IPS DF 6.9 (cell line): ENCODE measurements around the gene C5.

ENCODE experiments used
- DNase-seq: peaks from one replicate; pipeline ENCODE4 v3.0.0-alpha.2; 2013; ENCODE audit warnings: low read depth, low spot score
- H3K27ac ChIP-seq: one replicate; pipeline ENCODE4 v1.5.1; 2013; ENCODE audit warnings: low read length, control low read depth
- H3K27me3 ChIP-seq: 2 replicates; pipeline ENCODE4 v1.6.1; 2013; ENCODE audit warnings: mild to moderate bottlenecking, low read length; ENCODE audit not compliant: control insufficient read depth, insufficient read depth
- H3K36me3 ChIP-seq: 2 replicates; pipeline ENCODE4 v1.6.1; 2013; ENCODE audit warnings: low read length; ENCODE audit not compliant: control insufficient read depth, insufficient read depth
- H3K4me1 ChIP-seq: 2 replicates; pipeline ENCODE4 v1.6.1; 2013; ENCODE audit warnings: low read length; ENCODE audit not compliant: control insufficient read depth, insufficient read depth
- H3K4me3 ChIP-seq: 2 replicates; pipeline ENCODE4 v1.5.1; 2013; ENCODE audit warnings: mild to moderate bottlenecking, low read length
- H3K9me3 ChIP-seq: 2 replicates; pipeline ENCODE4 v1.6.1; 2013; ENCODE audit warnings: low read length, inconsistent platforms; ENCODE audit not compliant: control insufficient read depth, insufficient read depth
- WGBS: extraction: QIAGEN DNeasy Blood & Tissue Kit; methylation state at CpG from one replicate; pipeline ENCODE4 v1.1.7; 2013; ENCODE audit warnings: mixed read lengths, missing lambda C conversion rate; ENCODE audit not compliant: insufficient read length, insufficient coverage; 5-methylcytosine and 5-hydroxymethylcytosine counted together

The C5 gene

DNA sequence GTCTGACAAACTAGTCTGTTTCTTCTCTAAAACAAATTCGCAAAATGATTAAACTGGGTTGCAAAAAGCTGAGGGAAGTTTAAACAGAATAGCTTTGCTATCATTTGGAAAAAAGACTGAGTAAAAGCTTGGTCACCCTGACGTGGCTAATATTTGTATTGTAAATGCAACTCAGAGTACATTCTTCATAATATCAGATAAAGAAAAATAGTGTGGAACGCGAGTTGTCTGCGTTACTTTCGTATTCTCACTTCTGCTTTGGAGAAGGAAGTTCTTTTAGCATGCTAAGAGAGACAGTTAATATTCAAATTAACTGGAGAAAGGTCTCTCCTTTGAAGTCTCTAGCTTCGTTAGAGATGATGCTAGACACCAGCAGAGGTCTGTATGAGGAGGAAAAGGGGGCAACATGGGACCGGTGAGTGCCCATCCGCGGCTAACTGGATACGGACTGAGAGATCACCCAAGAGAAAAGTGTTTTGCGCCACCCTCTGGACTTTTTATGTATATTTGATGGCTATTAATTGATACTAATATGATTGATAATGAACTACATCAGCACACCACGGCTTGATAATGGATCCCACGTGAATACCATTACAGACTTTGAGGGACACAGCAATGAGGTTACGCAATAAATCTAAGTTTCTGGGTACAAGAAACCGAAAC, 21.8 kb upstream of the C5 start:
- H3K9me3 ChIP-seq, result no peaks in the 10 kb centered on the region
- WGBS, result no CpG with 5 or more reads among the region's 16 CpGs
- no peak overlapping the region for H3K4me3 ChIP-seq
- DNase-seq, result no peak
- no peak overlapping the region for H3K27ac ChIP-seq
- H3K27me3 ChIP-seq, result peaks cover 22% of the 10 kb centered on the region
- no peaks in the 10 kb centered on the region for H3K36me3 ChIP-seq
- H3K4me1 ChIP-seq, result no peaks in the 10 kb centered on the region

DNA sequence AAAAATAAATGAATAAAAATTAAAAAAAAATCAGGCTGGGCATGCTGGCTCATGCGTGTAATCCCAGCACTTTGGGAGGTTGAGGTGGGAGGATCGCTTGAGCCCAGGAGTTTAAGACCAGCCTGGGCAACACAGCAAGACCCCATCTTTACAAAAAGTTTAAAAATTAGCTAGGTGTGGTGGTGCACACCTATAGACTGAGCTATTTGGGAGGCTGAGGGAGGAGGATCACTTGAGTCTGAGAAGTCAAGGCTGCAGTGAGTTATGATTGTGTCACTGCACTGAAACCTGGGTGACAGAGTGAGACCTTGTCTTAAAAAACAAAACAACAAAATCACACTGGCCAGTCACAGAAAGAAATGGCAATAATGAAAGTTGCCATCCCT, 21.3 kb upstream of the C5 start:
- no peak overlapping the region for H3K4me3 ChIP-seq
- no peaks in the 10 kb centered on the region for H3K36me3 ChIP-seq
- H3K4me1 ChIP-seq, result no peaks in the 10 kb centered on the region
- H3K9me3 ChIP-seq, result no peaks in the 10 kb centered on the region
- no CpG with 5 or more reads among the region's 2 CpGs for WGBS
- no peak overlapping the region for H3K27ac ChIP-seq
- H3K27me3 ChIP-seq, result peaks cover 22% of the 10 kb centered on the region
- DNase-seq, result no peak

DNA sequence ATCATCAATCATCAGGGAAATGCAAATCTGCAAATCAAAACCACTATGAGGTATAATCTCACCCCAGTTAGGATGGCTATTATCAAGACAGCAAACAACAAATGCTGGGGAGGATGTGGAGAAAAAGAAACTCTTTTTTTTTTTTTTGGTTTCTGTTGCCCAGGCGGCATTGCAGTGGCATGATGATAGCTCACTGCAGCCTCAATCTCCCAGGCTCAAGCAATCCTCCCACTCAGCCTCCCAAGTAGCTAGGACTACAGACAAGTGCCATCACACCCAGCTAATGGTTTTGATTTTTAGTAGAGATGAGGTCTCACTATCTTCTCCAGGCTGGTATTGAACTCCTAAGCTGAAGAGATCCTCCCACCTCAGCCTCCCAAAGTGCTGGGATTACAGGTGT, 19.3 kb upstream of the C5 start:
- no peak overlapping the region for H3K4me3 ChIP-seq
- H3K27ac ChIP-seq, result no peak overlapping the region
- H3K27me3 ChIP-seq, result peaks cover 22% of the 10 kb centered on the region
- no CpG with 5 or more reads among the region's 1 CpG for WGBS
- no peaks in the 10 kb centered on the region for H3K36me3 ChIP-seq
- H3K4me1 ChIP-seq, result no peaks in the 10 kb centered on the region
- no peak for DNase-seq
- no peaks in the 10 kb centered on the region for H3K9me3 ChIP-seq

DNA sequence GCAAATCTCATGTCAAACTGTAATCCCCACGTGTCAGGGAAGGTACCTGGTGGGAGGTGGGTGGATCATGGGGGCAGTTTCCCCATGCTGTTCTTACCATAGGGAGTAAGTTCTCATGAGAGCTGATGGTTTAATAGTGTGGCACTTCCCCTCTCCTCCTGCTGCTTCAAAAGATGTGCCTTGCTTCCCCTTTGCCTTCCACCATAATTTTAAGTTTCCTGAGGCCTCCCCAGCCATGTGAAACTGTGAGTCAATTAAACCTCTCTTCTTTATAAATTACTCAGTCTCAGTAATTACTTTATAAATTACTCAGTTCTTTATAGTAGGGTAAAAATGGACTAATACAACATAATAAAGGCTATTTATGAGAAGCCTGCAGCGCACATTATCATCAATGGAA, 17.6 kb upstream of the C5 start:
- whole genome bisulfite sequencing, result no CpG with 5 or more reads among the region's 2 CpGs
- H3K9me3 ChIP-seq, result no peaks in the 10 kb centered on the region
- H3K27ac ChIP-seq, result no peak overlapping the region
- no peaks in the 10 kb centered on the region for H3K4me1 ChIP-seq
- no peak overlapping the region for H3K4me3 ChIP-seq
- DNase-seq, result no peak
- H3K27me3 ChIP-seq, result peaks cover 11% of the 10 kb centered on the region
- no peaks in the 10 kb centered on the region for H3K36me3 ChIP-seq

DNA sequence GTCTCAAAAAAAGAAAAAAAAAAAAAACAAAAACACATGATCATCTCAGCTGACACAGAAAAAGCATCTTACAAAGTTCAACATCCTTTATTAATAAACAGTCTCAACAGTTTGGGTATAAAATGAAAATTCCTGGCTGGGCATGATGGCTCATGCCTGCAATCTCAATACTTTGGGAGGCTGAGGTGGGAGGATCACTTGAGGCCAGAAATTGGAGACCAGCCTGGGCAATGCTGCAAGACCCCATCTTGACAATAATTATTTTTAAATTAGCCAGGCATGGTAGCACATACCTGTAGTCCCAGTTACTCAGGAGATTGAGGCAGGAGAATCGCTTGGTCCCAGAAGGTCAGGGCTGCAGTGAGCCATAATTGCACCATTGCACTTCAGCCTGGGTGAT, 16.8 kb upstream of the C5 start:
- H3K4me1 ChIP-seq, result no peaks in the 10 kb centered on the region
- no CpG with 5 or more reads among the region's 1 CpG for WGBS

DNA sequence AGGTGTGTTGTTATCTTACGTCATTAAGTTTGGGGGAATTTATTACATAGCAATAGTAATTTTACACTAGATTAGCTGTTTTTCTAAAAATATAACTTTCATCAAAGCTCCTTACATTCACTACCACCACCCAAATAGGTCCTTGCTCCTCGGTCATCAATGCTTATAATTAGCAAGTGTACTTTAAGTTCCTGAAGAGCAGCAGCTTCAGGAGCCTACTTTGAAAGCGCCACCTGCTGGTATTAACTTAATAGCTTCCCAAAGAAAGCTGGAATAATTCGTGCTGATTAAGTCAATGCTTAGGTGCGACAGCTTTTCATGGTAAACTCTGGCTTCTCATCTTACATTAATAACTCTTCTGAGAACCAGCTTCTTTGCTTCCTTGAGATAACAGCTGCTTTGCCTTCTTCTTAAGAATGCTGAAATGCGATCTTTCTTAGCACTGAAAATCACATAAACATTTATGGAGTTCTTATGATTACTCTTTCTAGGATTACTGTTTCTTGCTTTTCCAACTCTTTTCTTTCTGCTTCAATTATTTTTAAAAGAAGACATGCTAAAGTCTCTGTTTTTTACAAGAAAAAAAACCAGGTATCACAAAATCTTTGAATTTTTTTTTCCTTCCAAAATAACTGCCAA, 10.0 kb upstream of the C5 start:
- Histone ChIP-seq H3K27ac (no peak overlapping the region), H3K4me3 (no peak overlapping the region), H3K4me1 (no peaks in the 10 kb centered on the region), H3K9me3 (no peaks in the 10 kb centered on the region), H3K27me3 (no peaks in the 10 kb centered on the region), H3K36me3 (no peaks in the 10 kb centered on the region)
- no peak for DNase-seq
- no CpG with 5 or more reads among the region's 6 CpGs for WGBS

More for the DNA sequence above, 16.8 kb upstream of the C5 start:
- Histone ChIP-seq H3K27ac (no peak overlapping the region), H3K4me3 (no peak overlapping the region), H3K36me3 (no peaks in the 10 kb centered on the region), H3K27me3 (peaks cover 8% of the 10 kb centered on the region), H3K9me3 (no peaks in the 10 kb centered on the region)
- no peak for DNase-seq

DNA sequence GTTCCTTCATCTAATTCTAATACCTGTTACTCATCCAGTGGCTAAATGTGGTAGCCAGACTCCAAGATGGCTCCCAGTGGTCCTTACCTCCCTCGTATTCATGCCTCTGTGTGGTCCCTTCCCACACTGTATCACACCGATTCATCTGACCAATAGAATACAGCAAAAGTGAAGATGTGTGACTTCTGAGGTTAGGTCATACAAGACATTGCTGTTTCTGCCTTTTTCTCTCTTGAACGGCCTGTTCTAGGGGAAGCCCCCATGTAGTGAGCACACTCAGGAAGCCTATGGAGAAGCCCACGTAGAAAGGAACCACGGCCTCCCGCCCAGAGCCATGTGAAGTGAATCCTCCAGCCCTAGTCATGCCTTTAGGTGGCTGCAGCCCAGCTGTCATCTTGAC, 9.4 kb upstream of the C5 start:
- no peaks in the 10 kb centered on the region for H3K27me3 ChIP-seq
- no peaks in the 10 kb centered on the region for H3K36me3 ChIP-seq
- H3K4me3 ChIP-seq, result no peak overlapping the region
- H3K9me3 ChIP-seq, result no peaks in the 10 kb centered on the region
- no peaks in the 10 kb centered on the region for H3K4me1 ChIP-seq
- no peak overlapping the region for H3K27ac ChIP-seq
- no peak for DNase-seq
- WGBS, result no CpG with 5 or more reads among the region's 6 CpGs

DNA sequence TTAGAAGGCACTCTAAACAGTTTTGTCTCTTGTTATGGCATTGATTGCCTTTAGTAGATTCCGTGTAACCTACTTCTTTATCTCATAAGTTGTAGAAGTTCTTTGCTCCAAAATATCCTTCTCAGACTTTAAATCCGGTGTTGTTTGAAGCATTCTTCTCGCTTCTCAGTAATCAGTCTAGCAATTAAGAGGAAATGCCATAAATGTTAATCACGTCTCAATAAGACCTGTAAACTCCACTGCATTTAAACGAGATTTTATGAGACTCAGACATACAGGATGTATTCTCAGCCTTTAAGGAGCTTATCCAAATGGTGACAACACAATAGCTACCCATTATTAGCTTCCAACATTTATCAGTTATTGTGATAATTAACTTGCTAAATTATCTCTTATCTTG, 7.7 kb upstream of the C5 start:
- no CpG with 5 or more reads among the region's 5 CpGs for WGBS
- no peak for DNase-seq
- no peaks in the 10 kb centered on the region for H3K9me3 ChIP-seq

DNA sequence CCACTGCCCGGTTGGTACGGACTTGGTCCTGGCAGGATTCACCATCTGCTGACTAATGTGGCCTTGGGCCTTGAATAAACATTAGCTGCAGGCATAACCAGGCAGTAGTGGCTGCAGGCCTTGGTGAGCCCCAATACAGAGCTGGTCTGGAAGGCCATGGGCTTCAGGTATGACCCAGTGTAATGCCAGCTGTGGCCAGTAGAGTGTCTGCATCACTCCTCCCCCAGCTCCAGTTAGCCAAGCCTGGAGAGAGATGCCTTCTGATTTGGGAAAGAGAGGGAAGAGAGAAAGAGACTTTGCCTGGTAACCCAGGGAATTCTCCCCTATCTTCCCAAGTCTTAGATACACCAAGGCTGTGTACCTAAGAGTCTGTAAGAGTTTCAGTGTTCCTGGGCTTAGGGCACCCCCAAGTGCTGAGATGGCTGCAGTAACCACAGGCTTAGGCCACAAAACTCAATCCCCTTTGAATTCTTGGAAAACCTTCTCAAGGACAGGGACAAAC, 5.6 kb upstream of the C5 start:
- DNase-seq, result no peak
- H3K27ac ChIP-seq, result no peak overlapping the region
- H3K9me3 ChIP-seq, result no peaks in the 10 kb centered on the region
- no peaks in the 10 kb centered on the region for H3K4me1 ChIP-seq
- no peak overlapping the region for H3K4me3 ChIP-seq
- H3K36me3 ChIP-seq, result no peaks in the 10 kb centered on the region
- H3K27me3 ChIP-seq, result no peaks in the 10 kb centered on the region
- WGBS, result no CpG with 5 or more reads among the region's 2 CpGs

More for the DNA sequence above, 7.7 kb upstream of the C5 start:
- no peaks in the 10 kb centered on the region for H3K36me3 ChIP-seq
- H3K4me1 ChIP-seq, result no peaks in the 10 kb centered on the region
- H3K4me3 ChIP-seq, result no peak overlapping the region
- H3K27ac ChIP-seq, result no peak overlapping the region
- H3K27me3 ChIP-seq, result no peaks in the 10 kb centered on the region

DNA sequence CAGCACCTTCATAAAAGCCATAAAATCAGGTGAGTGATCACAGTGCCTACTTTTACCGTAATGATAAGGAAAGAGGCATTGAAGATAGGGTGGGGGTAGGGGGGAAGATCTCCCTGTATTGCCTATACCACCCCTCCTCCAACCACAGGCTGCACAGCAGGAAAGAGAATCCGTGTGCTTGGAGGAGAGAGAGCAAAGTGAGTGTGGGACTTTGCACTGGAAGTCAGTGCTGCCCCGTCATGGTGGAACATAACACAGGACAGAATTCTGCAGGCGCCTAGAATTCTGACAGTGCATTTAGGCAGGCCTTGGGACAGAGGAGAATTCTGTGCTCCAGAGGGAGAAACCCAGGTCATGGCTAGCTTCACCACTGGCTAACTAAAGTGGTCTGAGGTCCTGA, 3.5 kb upstream of the C5 start:
- H3K4me3 ChIP-seq, result no peak overlapping the region
- H3K27ac ChIP-seq, result no peak overlapping the region
- WGBS, result no CpG with 5 or more reads among the region's 4 CpGs
- no peaks in the 10 kb centered on the region for H3K9me3 ChIP-seq
- DNase-seq, result no peak
- no peaks in the 10 kb centered on the region for H3K4me1 ChIP-seq
- H3K36me3 ChIP-seq, result no peaks in the 10 kb centered on the region
- H3K27me3 ChIP-seq, result no peaks in the 10 kb centered on the region

DNA sequence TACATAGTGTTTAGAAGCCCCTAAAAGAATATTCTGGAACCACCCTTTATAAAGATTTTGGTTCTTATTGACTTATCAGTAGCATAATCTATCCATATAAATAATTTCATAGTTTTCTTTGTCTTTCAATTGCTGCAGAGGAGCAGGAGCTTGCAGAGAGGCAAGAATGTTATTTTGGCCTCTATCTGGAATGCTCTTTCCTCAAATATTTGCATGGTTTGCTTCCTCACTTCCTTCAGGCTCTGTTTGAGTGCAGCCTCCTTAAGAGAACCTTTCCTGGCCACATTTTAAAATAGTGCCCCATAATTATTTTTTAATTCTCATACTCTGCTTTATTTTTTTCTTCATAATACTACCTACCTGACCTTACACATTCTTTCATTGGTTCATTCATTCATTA, 1.5 kb downstream of the C5 start:
- no peak overlapping the region for H3K4me3 ChIP-seq
- no peaks in the 10 kb centered on the region for H3K27me3 ChIP-seq
- no peaks in the 10 kb centered on the region for H3K36me3 ChIP-seq
- H3K27ac ChIP-seq, result no peak overlapping the region
- no peaks in the 10 kb centered on the region for H3K9me3 ChIP-seq
- H3K4me1 ChIP-seq, result no peaks in the 10 kb centered on the region
- no peak for DNase-seq
